SK-N-SH treated with all-trans-retinoic acid at 6 μM for 48 hours (cell line): ENCODE measurements around the gene PPWD1.

ENCODE experiments used
- ATAC-seq: fragments of 200-7000 bp; cut with Tn5 transposase; 3 replicates; pipeline ENCODE4 v1.9.1; 2020; ENCODE audit warnings: mild to moderate bottlenecking, moderate library complexity
- ARNTL ChIP-seq: fragments of 450-650 bp; formaldehyde crosslinking; IDR thresholded peaks from 2 replicates; pipeline ENCODE4 v1.5.0; 2020; ENCODE audit warnings: low read depth, mild to moderate bottlenecking, moderate library complexity, borderline replicate concordance
- BACH2 ChIP-seq: fragments of 250-450 bp; sonication (Bioruptor Pico); IDR thresholded peaks from 2 replicates; pipeline ENCODE4 v1.9.0; 2021; ENCODE audit warnings: mild to moderate bottlenecking, borderline replicate concordance
- CREB5 ChIP-seq: fragments of 250-450 bp; sonication (Bioruptor Pico); IDR thresholded peaks from 2 replicates; pipeline ENCODE4 v1.5.1; 2020; ENCODE audit warnings: low read depth, mild to moderate bottlenecking, moderate library complexity
- CSDC2 ChIP-seq: fragments of 250-450 bp; sonication (Bioruptor Pico); IDR thresholded peaks from 2 replicates; pipeline ENCODE4 v1.5.0; 2020; ENCODE audit warnings: mild to moderate bottlenecking, moderate library complexity
- GLIS3 ChIP-seq: fragments of 250-450 bp; sonication (Bioruptor Pico); IDR thresholded peaks from 2 replicates; pipeline ENCODE4 v1.5.0; 2020; ENCODE audit warnings: mild to moderate bottlenecking, moderate library complexity
- ISL1 ChIP-seq: fragments of 250-450 bp; sonication (Bioruptor Pico); IDR thresholded peaks from 2 replicates; pipeline ENCODE4 v2.1.2; 2022; ENCODE audit warnings: mild to moderate bottlenecking, moderate library complexity
- OSR1 ChIP-seq: fragments of 250-450 bp; sonication (Bioruptor Pico); IDR thresholded peaks from 2 replicates; pipeline ENCODE4 v1.8.0; 2022; ENCODE audit warnings: moderate library complexity, mild to moderate bottlenecking, inconsistent platforms
- PATZ1 ChIP-seq: fragments of 250-450 bp; sonication (Bioruptor Pico); IDR thresholded peaks from 2 replicates; pipeline ENCODE4 v1.8.0; 2020; ENCODE audit warnings: mild to moderate bottlenecking, moderate library complexity, borderline replicate concordance
- RARB ChIP-seq: fragments of 250-450 bp; sonication (Bioruptor Pico); IDR thresholded peaks from 2 replicates; pipeline ENCODE4 v1.8.0; 2021; ENCODE audit warnings: mild to moderate bottlenecking, moderate library complexity
- SNAI2 ChIP-seq: fragments of 250-450 bp; sonication (Bioruptor Pico); IDR thresholded peaks from 2 replicates; pipeline ENCODE4 v1.5.0; 2020; ENCODE audit warnings: mild to moderate bottlenecking, moderate library complexity
- TCF4 ChIP-seq: fragments of 250-450 bp; sonication (Bioruptor Pico); IDR thresholded peaks from 2 replicates; pipeline ENCODE4 v1.8.0; 2021; ENCODE audit warnings: mild to moderate bottlenecking, moderate library complexity, borderline replicate concordance
- TOX ChIP-seq: fragments of 250-450 bp; sonication (Bioruptor Pico); IDR thresholded peaks from 2 replicates; pipeline ENCODE4 v1.8.0; 2021; ENCODE audit warnings: mild to moderate bottlenecking, moderate library complexity, borderline replicate concordance
- ZC3H10 ChIP-seq: fragments of 250-450 bp; sonication (Bioruptor Pico); IDR thresholded peaks from 2 replicates; pipeline ENCODE4 v1.5.1; 2021; ENCODE audit warnings: mild to moderate bottlenecking, moderate library complexity
- ZFP30 ChIP-seq: fragments of 450-650 bp; formaldehyde crosslinking; IDR thresholded peaks from 2 replicates; pipeline ENCODE4 v1.5.0; 2022; ENCODE audit warnings: mild to moderate bottlenecking, moderate library complexity
- ZNF565 ChIP-seq: fragments of 450-650 bp; formaldehyde crosslinking; conservative IDR thresholded peaks from 2 replicates; pipeline ENCODE4 v1.5.0; 2020; ENCODE audit warnings: low read depth, mild to moderate bottlenecking, moderate library complexity
- ZNF70 ChIP-seq: fragments of 450-650 bp; formaldehyde crosslinking; IDR thresholded peaks from 2 replicates; pipeline ENCODE4 v1.5.0; 2020; ENCODE audit warnings: mild to moderate bottlenecking, moderate library complexity
- ZNF8 ChIP-seq: fragments of 450-650 bp; formaldehyde crosslinking; IDR thresholded peaks from 2 replicates; pipeline ENCODE4 v1.5.0; 2020; ENCODE audit warnings: mild to moderate bottlenecking, moderate library complexity
- TF ChIP-seq, protein P1 (sequence below): fragments of 250-450 bp; sonication (Bioruptor Pico); IDR thresholded peaks from 2 replicates; pipeline ENCODE4 v1.5.0; 2020; ENCODE audit warnings: mild to moderate bottlenecking, moderate library complexity
- TF ChIP-seq, protein P2 (sequence below): fragments of 250-450 bp; sonication (Bioruptor Pico); IDR thresholded peaks from 2 replicates; pipeline ENCODE4 v1.5.1; 2021; ENCODE audit warnings: mild to moderate bottlenecking, moderate library complexity
- TF ChIP-seq, protein P3 (sequence below): fragments of 250-450 bp; sonication (Bioruptor Pico); IDR thresholded peaks from 2 replicates; pipeline ENCODE4 v1.8.0; 2021; ENCODE audit warnings: low read depth, mild to moderate bottlenecking, moderate library complexity, borderline replicate concordance

Gene PPWD1

GRCh38 chr5:65556718-65557117 is 6.4 kb upstream of the PPWD1 start:
- TF ChIP-seq, protein P1, sequence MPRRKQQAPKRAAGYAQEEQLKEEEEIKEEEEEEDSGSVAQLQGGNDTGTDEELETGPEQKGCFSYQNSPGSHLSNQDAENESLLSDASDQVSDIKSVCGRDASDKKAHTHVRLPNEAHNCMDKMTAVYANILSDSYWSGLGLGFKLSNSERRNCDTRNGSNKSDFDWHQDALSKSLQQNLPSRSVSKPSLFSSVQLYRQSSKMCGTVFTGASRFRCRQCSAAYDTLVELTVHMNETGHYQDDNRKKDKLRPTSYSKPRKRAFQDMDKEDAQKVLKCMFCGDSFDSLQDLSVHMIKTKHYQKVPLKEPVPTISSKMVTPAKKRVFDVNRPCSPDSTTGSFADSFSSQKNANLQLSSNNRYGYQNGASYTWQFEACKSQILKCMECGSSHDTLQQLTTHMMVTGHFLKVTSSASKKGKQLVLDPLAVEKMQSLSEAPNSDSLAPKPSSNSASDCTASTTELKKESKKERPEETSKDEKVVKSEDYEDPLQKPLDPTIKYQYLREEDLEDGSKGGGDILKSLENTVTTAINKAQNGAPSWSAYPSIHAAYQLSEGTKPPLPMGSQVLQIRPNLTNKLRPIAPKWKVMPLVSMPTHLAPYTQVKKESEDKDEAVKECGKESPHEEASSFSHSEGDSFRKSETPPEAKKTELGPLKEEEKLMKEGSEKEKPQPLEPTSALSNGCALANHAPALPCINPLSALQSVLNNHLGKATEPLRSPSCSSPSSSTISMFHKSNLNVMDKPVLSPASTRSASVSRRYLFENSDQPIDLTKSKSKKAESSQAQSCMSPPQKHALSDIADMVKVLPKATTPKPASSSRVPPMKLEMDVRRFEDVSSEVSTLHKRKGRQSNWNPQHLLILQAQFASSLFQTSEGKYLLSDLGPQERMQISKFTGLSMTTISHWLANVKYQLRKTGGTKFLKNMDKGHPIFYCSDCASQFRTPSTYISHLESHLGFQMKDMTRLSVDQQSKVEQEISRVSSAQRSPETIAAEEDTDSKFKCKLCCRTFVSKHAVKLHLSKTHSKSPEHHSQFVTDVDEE (CRISPR knock-in tag) = no peak
- no peak for TF ChIP-seq SNAI2 (CRISPR knock-in tag)
- no peak for TF ChIP-seq OSR1 (CRISPR knock-in tag)
- no peak for TF ChIP-seq CSDC2 (CRISPR knock-in tag)
- no peak for TF ChIP-seq GLIS3 (CRISPR knock-in tag)
- no peak for TF ChIP-seq ZC3H10 (CRISPR knock-in tag)
- no peak for TF ChIP-seq ZNF565 (CRISPR knock-in tag)
- no peak for TF ChIP-seq TCF4 (CRISPR knock-in tag)
- no peak for TF ChIP-seq BACH2
- TF ChIP-seq, protein P2, sequence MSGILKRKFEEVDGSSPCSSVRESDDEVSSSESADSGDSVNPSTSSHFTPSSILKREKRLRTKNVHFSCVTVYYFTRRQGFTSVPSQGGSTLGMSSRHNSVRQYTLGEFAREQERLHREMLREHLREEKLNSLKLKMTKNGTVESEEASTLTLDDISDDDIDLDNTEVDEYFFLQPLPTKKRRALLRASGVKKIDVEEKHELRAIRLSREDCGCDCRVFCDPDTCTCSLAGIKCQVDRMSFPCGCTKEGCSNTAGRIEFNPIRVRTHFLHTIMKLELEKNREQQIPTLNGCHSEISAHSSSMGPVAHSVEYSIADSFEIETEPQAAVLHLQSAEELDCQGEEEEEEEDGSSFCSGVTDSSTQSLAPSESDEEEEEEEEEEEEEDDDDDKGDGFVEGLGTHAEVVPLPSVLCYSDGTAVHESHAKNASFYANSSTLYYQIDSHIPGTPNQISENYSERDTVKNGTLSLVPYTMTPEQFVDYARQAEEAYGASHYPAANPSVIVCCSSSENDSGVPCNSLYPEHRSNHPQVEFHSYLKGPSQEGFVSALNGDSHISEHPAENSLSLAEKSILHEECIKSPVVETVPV (CRISPR knock-in tag) = no peak
- no peak for TF ChIP-seq ARNTL (CRISPR knock-in tag)
- TF ChIP-seq RARB (CRISPR knock-in tag) = no peak
- no peak for ATAC-seq

GRCh38 chr5:65563777-65564176 is 681 bp downstream of the PPWD1 start:
- TF ChIP-seq ZC3H10 (CRISPR knock-in tag) (no peak), TOX (no peak), RARB (CRISPR knock-in tag) (no peak), CSDC2 (CRISPR knock-in tag) (no peak), ISL1 (CRISPR knock-in tag) (no peak), SNAI2 (CRISPR knock-in tag) (no peak), ZFP30 (no peak), ARNTL (CRISPR knock-in tag) (no peak), ZNF70 (CRISPR knock-in tag) (no peak), ZNF565 (CRISPR knock-in tag) (no peak), ZNF8 (no peak), BACH2 (no peak), CREB5 (CRISPR knock-in tag) (no peak), PATZ1 (CRISPR knock-in tag) (no peak), OSR1 (CRISPR knock-in tag) (no peak)
- TF ChIP-seq, protein P3, sequence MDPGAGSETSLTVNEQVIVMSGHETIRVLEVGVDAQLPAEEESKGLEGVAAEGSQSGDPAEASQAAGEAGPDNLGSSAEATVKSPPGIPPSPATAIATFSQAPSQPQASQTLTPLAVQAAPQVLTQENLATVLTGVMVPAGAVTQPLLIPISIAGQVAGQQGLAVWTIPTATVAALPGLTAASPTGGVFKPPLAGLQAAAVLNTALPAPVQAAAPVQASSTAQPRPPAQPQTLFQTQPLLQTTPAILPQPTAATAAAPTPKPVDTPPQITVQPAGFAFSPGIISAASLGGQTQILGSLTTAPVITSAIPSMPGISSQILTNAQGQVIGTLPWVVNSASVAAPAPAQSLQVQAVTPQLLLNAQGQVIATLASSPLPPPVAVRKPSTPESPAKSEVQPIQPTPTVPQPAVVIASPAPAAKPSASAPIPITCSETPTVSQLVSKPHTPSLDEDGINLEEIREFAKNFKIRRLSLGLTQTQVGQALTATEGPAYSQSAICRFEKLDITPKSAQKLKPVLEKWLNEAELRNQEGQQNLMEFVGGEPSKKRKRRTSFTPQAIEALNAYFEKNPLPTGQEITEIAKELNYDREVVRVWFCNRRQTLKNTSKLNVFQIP (CRISPR knock-in tag) = no peak
- TF ChIP-seq, protein P2 (CRISPR knock-in tag) = no peak
- TF ChIP-seq, protein P1 (CRISPR knock-in tag) = no peak
- ATAC-seq = no peak
